PFSK-1 (cell line): ENCODE data around the gene GMFB.

Experiments
- FOXP2 ChIP-seq: optimal IDR thresholded peaks from 2 replicates; pipeline ENCODE3; 2011; ENCODE audit warnings: borderline replicate concordance, control low read depth, inconsistent platforms; ENCODE audit not compliant: insufficient read depth; ENCODE audit errors: extremely low read length, extremely low read depth
- POLR2AphosphoS5 ChIP-seq: IDR thresholded peaks from 2 replicates; pipeline ENCODE4 v1.6.1; 2012; ENCODE audit warnings: low read depth, mild to moderate bottlenecking, control low read depth, low read length, moderate library complexity
- REST ChIP-seq, 2 experiments: IDR thresholded peaks; 2 replicates each; pipeline versions ENCODE4 v1.6.1 to v1.8.0; 2011 to 2012; ENCODE audit warnings: low read depth in 2 of 2, low read length in 2 of 2, control low read depth in 1 of 2, inconsistent platforms in 1 of 2, mild to moderate bottlenecking in 1 of 2, moderate library complexity in 1 of 2; ENCODE audit not compliant: insufficient read depth in 1 of 2
- TAF1 ChIP-seq: IDR thresholded peaks from 2 replicates; pipeline ENCODE4 v1.6.1; 2012; ENCODE audit warnings: low read length, control low read depth, borderline replicate concordance; ENCODE audit not compliant: insufficient read depth

- TF ChIP-seq POLR2AphosphoS5 (no peak), TAF1 (no peak), REST (IDR thresholded peaks at IDR 0.05; ENCODE audit: insufficient read depth in 1 of 2, low read depth in 2 of 2, low read length in 2 of 2) (no peak), FOXP2 (no peak)
Observed at GRCh38 chr14:54438703-54439102, 50.1 kb downstream of the GMFB start.
